H1 (cell line): ENCODE data around the gene NFX1. TPM values are rescaled to one million over a fixed set of nuclear protein-coding genes. Genes with fewer than 3 reads are reported as not detected.

Source experiments
- CTCF ChIA-PET: fragments of 300-600 bp; sonication (Branson Sonifier 250); formaldehyde crosslinking; loops from one replicate; lab custom pipeline; 2021; ENCODE audit not compliant: partially characterized antibody; lab: Charles Lee
- POLR2A ChIA-PET: fragments of 300-600 bp; sonication (Branson Sonifier 250); formaldehyde crosslinking; loops from one replicate; lab custom pipeline; 2021; ENCODE audit warnings: inconsistent platforms; ENCODE audit not compliant: partially characterized antibody; lab: Charles Lee
- DNase-seq, 2 experiments: peaks; one replicate each; pipeline versions ENCODE4 v3.0.0 to v3.0.0-alpha.2; 2010 to 2022; ENCODE audit warnings: low spot score in 2 of 2, low read depth in 1 of 2, mixed read lengths in 1 of 2
- FAIRE-seq: peaks from 2 replicates; lab custom pipeline; 2011; peaks lifted over from hg19 to GRCh38; lab: Jason Lieb, UNC
- H2AFZ ChIP-seq: 2 replicates; pipeline ENCODE4 v1.8.1; 2012; ENCODE audit warnings: low read length, inconsistent platforms
- H2AK5ac ChIP-seq: 2 replicates; pipeline ENCODE4 v1.6.1; 2013; ENCODE audit warnings: low read depth, low read length
- H2BK120ac ChIP-seq: replicated peaks from 2 replicates; pipeline ENCODE3; 2013; ENCODE audit warnings: low read depth, low read length, inconsistent platforms
- H2BK12ac ChIP-seq: 2 replicates; pipeline ENCODE4 v1.6.1; 2013; ENCODE audit warnings: low read depth, low read length
- H2BK15ac ChIP-seq: 2 replicates; pipeline ENCODE4 v1.6.1; 2013; ENCODE audit warnings: low read length
- H2BK20ac ChIP-seq: 2 replicates; pipeline ENCODE4 v1.6.1; 2013; ENCODE audit warnings: low read length
- H2BK5ac ChIP-seq: 2 replicates; pipeline ENCODE4 v1.6.1; 2013; ENCODE audit warnings: low read depth, low read length
- H3K14ac ChIP-seq: 2 replicates; pipeline ENCODE4 v1.6.1; 2013; ENCODE audit warnings: inconsistent platforms; ENCODE audit not compliant: insufficient read length
- H3K18ac ChIP-seq: 2 replicates; pipeline ENCODE4 v1.6.1; 2013; ENCODE audit warnings: low read length; ENCODE audit errors: extremely low read depth
- H3K23ac ChIP-seq: 2 replicates; pipeline ENCODE4 v1.6.1; 2013; ENCODE audit warnings: inconsistent platforms; ENCODE audit not compliant: insufficient read length
- H3K23me2 ChIP-seq: 2 replicates; pipeline ENCODE4 v1.6.1; 2013; ENCODE audit warnings: low read depth, low read length
- H3K27ac ChIP-seq: 2 replicates; pipeline ENCODE4 v1.6.1; 2011; ENCODE audit warnings: low read depth, low read length, inconsistent platforms
- H3K27me3 ChIP-seq, 4 experiments: replicated peaks in 1 of 4; 1 replicate in 1 of 4; 2 replicates in 3 of 4; pipeline versions ENCODE4 v1.6.1 to v1.8.1; 2011 to 2013; ENCODE audit warnings: low read length in 3 of 4, mild to moderate bottlenecking in 3 of 4, inconsistent platforms in 2 of 4, mixed read lengths in 2 of 4, moderate library complexity in 1 of 4; ENCODE audit not compliant: control insufficient read depth in 3 of 4, insufficient read depth in 3 of 4; ENCODE audit errors: extremely low read depth in 1 of 4
- H3K36me3 ChIP-seq, 4 experiments: 2 replicates each; pipeline versions ENCODE4 v1.6.1 to v1.8.1; 2011 to 2013; ENCODE audit warnings: mild to moderate bottlenecking in 4 of 4, low read length in 3 of 4, moderate library complexity in 2 of 4, control low read depth in 1 of 4, inconsistent platforms in 1 of 4; ENCODE audit not compliant: insufficient read depth in 4 of 4, control insufficient read depth in 2 of 4
- H3K4ac ChIP-seq: replicated peaks from 2 replicates; pipeline ENCODE3; 2013; ENCODE audit warnings: low read length, low read depth, mixed read lengths, inconsistent platforms; ENCODE audit not compliant: insufficient read length
- H3K4me1 ChIP-seq, 4 experiments: replicated peaks in 1 of 4; 1 replicate in 1 of 4; 2 replicates in 3 of 4; pipeline versions ENCODE4 v1.6.1 to v1.8.1; 2011 to 2013; ENCODE audit warnings: low read length in 3 of 4, inconsistent platforms in 2 of 4, mixed read lengths in 1 of 4; ENCODE audit not compliant: insufficient read depth in 4 of 4, control insufficient read depth in 3 of 4
- H3K4me2 ChIP-seq, 2 experiments: 2 replicates each; pipeline versions ENCODE4 v1.6.1 to v1.8.1; 2011 to 2013; ENCODE audit warnings: low read depth in 2 of 2, low read length in 2 of 2, control low read depth in 1 of 2, inconsistent platforms in 1 of 2, mild to moderate bottlenecking in 1 of 2; ENCODE audit not compliant: insufficient read depth in 1 of 2
- H3K4me3 ChIP-seq, 4 experiments: fragments of 200-600, 300-600 bp in 1 of 4; sonication (generic), shearing (Covaris generic), sonication (Bioruptor Twin) in 1 of 4; 2 replicates each; pipeline versions ENCODE4 v1.5.1 to v1.8.1; 2011 to 2016; ENCODE audit warnings: low read length in 4 of 4, low read depth in 3 of 4, control low read depth in 2 of 4, inconsistent platforms in 2 of 4, mild to moderate bottlenecking in 2 of 4, mixed read lengths in 1 of 4, moderate library complexity in 1 of 4; ENCODE audit not compliant: insufficient read depth in 2 of 4; ENCODE audit errors: extremely low read depth in 1 of 4
- H3K56ac ChIP-seq: replicated peaks from 2 replicates; pipeline ENCODE3; 2013; ENCODE audit warnings: low read depth, mild to moderate bottlenecking, mixed read lengths, low read length, inconsistent platforms; ENCODE audit not compliant: insufficient read length
- H3K79me1 ChIP-seq: 2 replicates; pipeline ENCODE4 v1.6.1; 2013; ENCODE audit warnings: low read depth, low read length, control low read depth
- H3K79me2 ChIP-seq, 2 experiments: 2 replicates each; pipeline versions ENCODE4 v1.6.1 to v1.8.1; 2012 to 2013; ENCODE audit warnings: low read length in 2 of 2, mild to moderate bottlenecking in 2 of 2, inconsistent platforms in 1 of 2; ENCODE audit not compliant: insufficient read depth in 2 of 2, control insufficient read depth in 1 of 2
- H3K9ac ChIP-seq, 4 experiments: replicated peaks in 1 of 4; 1 replicate in 1 of 4; 2 replicates in 3 of 4; pipeline versions ENCODE4 v1.6.1 to v1.8.1; 2011 to 2013; ENCODE audit warnings: low read depth in 3 of 4, low read length in 3 of 4, control low read depth in 2 of 4, mild to moderate bottlenecking in 2 of 4, moderate library complexity in 2 of 4, inconsistent platforms in 1 of 4; ENCODE audit errors: extremely low read depth in 1 of 4
- H3K9me3 ChIP-seq, 2 experiments: 2 replicates each; pipeline versions ENCODE4 v1.6.1 to v1.8.1; 2012 to 2013; ENCODE audit warnings: mild to moderate bottlenecking in 2 of 2, moderate library complexity in 2 of 2, control low read depth in 1 of 2, inconsistent platforms in 1 of 2, low read depth in 1 of 2, low read length in 1 of 2, mixed read lengths in 1 of 2; ENCODE audit not compliant: insufficient read depth in 2 of 2
- H4K20me1 ChIP-seq, 2 experiments: replicated peaks in 1 of 2; 2 replicates each; pipeline versions ENCODE3 to v1.8.1; 2011 to 2013; ENCODE audit warnings: inconsistent platforms in 2 of 2, low read length in 2 of 2, mild to moderate bottlenecking in 1 of 2; ENCODE audit not compliant: insufficient read depth in 2 of 2, control insufficient read depth in 1 of 2
- H4K5ac ChIP-seq: 2 replicates; pipeline ENCODE4 v1.6.1; 2013; ENCODE audit warnings: low read length, low read depth, mixed read lengths, inconsistent platforms; ENCODE audit not compliant: insufficient read length
- H4K8ac ChIP-seq: 2 replicates; pipeline ENCODE4 v1.8.0; 2013; ENCODE audit warnings: mild to moderate bottlenecking, moderate library complexity, low read length, inconsistent platforms; ENCODE audit not compliant: insufficient read depth; ENCODE audit errors: extremely low read depth
- H4K91ac ChIP-seq: replicated peaks from 2 replicates; pipeline ENCODE3; 2013; ENCODE audit warnings: low read length, mixed read lengths, inconsistent platforms; ENCODE audit not compliant: insufficient read length
- ASH2L ChIP-seq: fragments of 200-600, 300-600 bp; sonication (generic); IDR thresholded peaks from one replicate; pipeline ENCODE4 v1.7.1; 2017; ENCODE audit warnings: low read length
- CHD2 ChIP-seq: IDR thresholded peaks from 2 replicates; pipeline ENCODE4 v1.6.1; 2012; ENCODE audit warnings: low read length, improper control_type of control experiment
- SIRT6 ChIP-seq: IDR thresholded peaks from one replicate; pipeline ENCODE4 v1.7.1; 2012; ENCODE audit warnings: low read length, inconsistent platforms
- TCF12 ChIP-seq: IDR thresholded peaks from 2 replicates; pipeline ENCODE4 v1.6.1; 2011; ENCODE audit warnings: low read depth, mild to moderate bottlenecking, low read length
- YY1 ChIP-seq: IDR thresholded peaks from 2 replicates; pipeline ENCODE4 v1.6.1; 2011; ENCODE audit warnings: low read depth, mild to moderate bottlenecking, low read length
- WGBS, 2 experiments: shearing (Covaris generic) in 1 of 2; methylation state at CpG; one replicate each; pipeline versions ENCODE4 v1.1.6 to v1.1.7; 2013 to 2015; ENCODE audit warnings: low lambda C conversion rate in 2 of 2, mixed read lengths in 2 of 2, inconsistent platforms in 1 of 2, low coverage in 1 of 2, missing lambda C conversion rate in 1 of 2; ENCODE audit not compliant: insufficient replicate concordance in 2 of 2, insufficient coverage in 1 of 2, insufficient read length in 1 of 2; ENCODE audit errors: extremely low coverage in 1 of 2, missing lambda C conversion rate in 1 of 2; 5-methylcytosine and 5-hydroxymethylcytosine counted together
- polyA plus RNA-seq, 7 experiments: library from polyadenylated mRNA; depleted of rRNA in 3 of 7; stranded (reverse) in 5 of 7; unstranded in 2 of 7; fragments of >200 nt in 5 of 7; fragments of 200-250 nt in 2 of 7; gene quantifications; 1 replicate in 5 of 7; 2 replicates in 1 of 7; 4 replicates in 1 of 7; pipeline versions ENCODE4 v1.2.1 to v1.2.3, GENCODE V29; 2011 to 2013; ENCODE audit warnings: missing spikeins in 2 of 7, mixed read lengths in 2 of 7
- total RNA-seq: library from RNA; stranded (reverse); fragmentation: NEBNext Ultra II Directional; extraction: Animal tissue kit (Norgen Biotek cat#: 25700); gene quantifications from 2 replicates; pipeline ENCODE4 v1.2.1, GENCODE V29; 2021

NFX1 gene
- total and polyA plus RNA-seq, 2 of the 8 experiments (the other 6 are each of a cell fraction or from before 2014, with no cell fraction given), result 19.4 to 28.4 TPM

DNA sequence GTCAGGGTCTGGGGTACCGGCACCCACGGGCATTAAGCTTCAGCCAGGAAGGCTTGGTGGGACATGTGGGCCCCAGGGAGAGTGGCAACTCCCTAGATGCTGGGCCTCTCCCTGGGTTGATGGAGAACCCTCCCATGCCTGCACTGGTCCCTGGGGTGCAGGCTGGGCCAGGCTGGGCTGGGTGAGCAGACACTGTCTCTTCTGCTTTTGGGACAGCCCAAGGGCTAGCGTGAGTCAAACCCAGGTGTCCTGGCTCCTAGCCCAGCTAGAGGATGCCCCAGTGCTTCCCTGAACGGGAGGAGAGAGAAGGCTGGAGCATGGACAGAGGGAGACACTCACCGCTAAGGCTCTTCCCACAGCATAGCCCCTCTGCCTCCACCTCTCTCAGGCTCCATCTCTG, 117.8 kb downstream of the NFX1 start:
- Histone ChIP-seq H3K4ac (no peak overlapping the region), H4K20me1 (no peaks in the 10 kb centered on the region), H3K36me3 (no peaks in the 10 kb centered on the region), H4K8ac (peak overlapping the region; percentile 51; the same call in 1 of the 2 replicates), H4K91ac (no peak overlapping the region), H3K9me3 (no peaks in the 10 kb centered on the region), H3K27ac (no peak overlapping the region), H3K18ac (no peak overlapping the region), H3K56ac (no peak overlapping the region), H2BK15ac (no peak overlapping the region), H2BK5ac (no peak overlapping the region), H2BK12ac (no peak overlapping the region), H3K27me3 (no peaks in the 10 kb centered on the region), H2AK5ac (no peak overlapping the region), H3K23ac (no peak overlapping the region), H3K14ac (no peak overlapping the region), H4K5ac (no peak overlapping the region), H3K9ac (no peak overlapping the region), H2AFZ (no peak overlapping the region), H3K4me2 (no peak overlapping the region), H3K23me2 (no peaks in the 10 kb centered on the region), H2BK20ac (no peak overlapping the region), H3K79me2 (no peaks in the 10 kb centered on the region), H3K4me1 (no peaks in the 10 kb centered on the region), H3K79me1 (no peaks in the 10 kb centered on the region), H2BK120ac (no peak overlapping the region), H3K4me3 (no peak overlapping the region)
- FAIRE-seq (no peak), DNase-seq (no peak)
- TF ChIP-seq CHD2 (no peak), SIRT6 (no peak), TCF12 (no peak), ASH2L (no peak), YY1 (no peak)
- ChIA-PET POLR2A (interaction anchor here (1.4 kb wide), 1 partner anchor 8 kb away, joined by 3 read pairs; no protein-coding TSS in a partner anchor), CTCF (interaction anchor here (1.0 to 1.8 kb wide), 7 partner anchors 8 to 58 kb away, joined by 3 to 17 read pairs (median 5); no protein-coding TSS in a partner anchor)
- 81% methylated on average over 5 of the region's 5 CpGs; no CpG with 5 or more reads in 1 of the 2 experiments for WGBS, 2 experiments
